ENCODE measurements around the gene CDC42EP5. TPM values are rescaled to one million over a fixed set of nuclear protein-coding genes. Genes with fewer than 3 reads are reported as not detected.
"Not testable (repeated sequence)": the region's sequence is repeated elsewhere in the genome, so short reads cannot be mapped to it uniquely, and the experiment has no call there.

Gene CDC42EP5
- total RNA-seq, 1 experiment from 2014 or later, result 11.5 TPM

- ChIA-PET POLR2A (no interaction called here), CTCF (no interaction called here)
- DNase-seq (ENCODE audit: low spot score) (no peak), ATAC-seq (no peak)
- peaks cover 22% of the 10 kb centered on the region for H3K36me3 Mint-ChIP-seq
- H3K4me1 Mint-ChIP-seq, result no peaks in the 10 kb centered on the region
- H3K9me3 Mint-ChIP-seq, result peaks cover 44% of the 10 kb centered on the region
- no peak for TF ChIP-seq PRRX2 (CRISPR knock-in tag; IDR thresholded peaks at IDR 0.05)
- no peak for TF ChIP-seq ZNF512 (CRISPR knock-in tag; IDR thresholded peaks at IDR 0.05; ENCODE audit: borderline replicate concordance)
- TF ChIP-seq ZNF317 (CRISPR knock-in tag; IDR thresholded peaks at IDR 0.05; ENCODE audit: borderline replicate concordance, low read depth), result no peak
- TF ChIP-seq ARID4B (CRISPR knock-in tag; IDR thresholded peaks at IDR 0.05; ENCODE audit: borderline replicate concordance), result no peak
- no peak for TF ChIP-seq AR (CRISPR knock-in tag; IDR thresholded peaks at IDR 0.05)
- TF ChIP-seq GABPB1 (CRISPR knock-in tag; IDR thresholded peaks at IDR 0.05), result no peak
- no peak for TF ChIP-seq STAT6 (CRISPR knock-in tag; conservative IDR thresholded peaks at IDR 0.05; ENCODE audit: low read depth)
- TF ChIP-seq JAZF1 (CRISPR knock-in tag; IDR thresholded peaks at IDR 0.05), result no peak
- TF ChIP-seq PREB (CRISPR knock-in tag; IDR thresholded peaks at IDR 0.05; ENCODE audit: borderline replicate concordance), result no peak
- TF ChIP-seq ZNF425 (CRISPR knock-in tag; conservative IDR thresholded peaks at IDR 0.05), result no peak
- no peak for TF ChIP-seq MAX (CRISPR knock-in tag; IDR thresholded peaks at IDR 0.05)
- TF ChIP-seq CREM (CRISPR knock-in tag; IDR thresholded peaks at IDR 0.05), result no peak
- no peak for TF ChIP-seq USF2 (CRISPR knock-in tag; IDR thresholded peaks at IDR 0.05)
- H3K27me3 Mint-ChIP-seq (ENCODE audit: low read depth), result peaks cover 12% of the 10 kb centered on the region
- no peak within 1 kb of the TSS for H3K4me3 Mint-ChIP-seq
- H3K27ac Mint-ChIP-seq, result no peak within 1 kb of the TSS
Measured at GRCh38 chr19:54502518-54503048, 29.5 kb upstream of the CDC42EP5 start, which contains the start of gene LAIR2. LAIR2 (plus strand) TSS chr19:54502831; CDS start chr19:54502919, 88 bp downstream.

GRCh38 chr19:54498451-54498772 is 25.3 kb upstream of the CDC42EP5 start:
- H3K4me1 Mint-ChIP-seq; H3K4me3 Mint-ChIP-seq; ATAC-seq; DNase-seq (ENCODE audit: low spot score); POLR2A ChIA-PET; H3K27ac Mint-ChIP-seq: not testable (repeated sequence)
- Mint-ChIP-seq H3K27me3 (ENCODE audit: low read depth) (peaks cover 20% of the 10 kb centered on the region), H3K9me3 (peaks cover 36% of the 10 kb centered on the region), H3K36me3 (peaks cover 21% of the 10 kb centered on the region)
- CTCF ChIA-PET, result interaction anchor here (1.0 kb wide), 1 partner anchor 25 kb away, joined by 3 read pairs; the partner anchor contains the start of gene CDC42EP5

- CTCF ChIA-PET, result interaction anchor here (1.0 kb wide), 1 partner anchor 25 kb away, joined by 3 read pairs; the partner anchor contains the start of gene CDC42EP5
- H3K4me3 Mint-ChIP-seq; H3K4me1 Mint-ChIP-seq; H3K27ac Mint-ChIP-seq; POLR2A ChIA-PET; ATAC-seq; DNase-seq (ENCODE audit: low spot score): not testable (repeated sequence)
- H3K9me3 Mint-ChIP-seq, result peaks cover 40% of the 10 kb centered on the region
- H3K27me3 Mint-ChIP-seq (ENCODE audit: low read depth), result peaks cover 25% of the 10 kb centered on the region
- peaks cover 26% of the 10 kb centered on the region for H3K36me3 Mint-ChIP-seq
Measured at GRCh38 chr19:54497747-54498450, 24.8 kb upstream of the CDC42EP5 start.
